NB4 (cell line): ENCODE data around the gene PWWP2A.
A peak's percentile ranks its signal among the peaks of the same experiment; 100 is the strongest.
"Not testable (repeated sequence)": the region's sequence is repeated elsewhere in the genome, so short reads cannot be mapped to it uniquely, and the experiment has no call there.

Source experiments
- DNase-seq: peaks from one replicate; pipeline ENCODE4 v3.0.0; 2010; ENCODE audit warnings: low read depth
- H3K4me3 ChIP-seq: one replicate; pipeline ENCODE4 v1.5.1; 2011; ENCODE audit warnings: mild to moderate bottlenecking, low read depth, low read length, moderate library complexity
- MYC ChIP-seq: IDR thresholded peaks from 2 replicates; pipeline ENCODE4 v1.6.1; 2011; ENCODE audit warnings: low read depth, low read length
- POLR2A ChIP-seq: IDR thresholded peaks from 2 replicates; pipeline ENCODE4 v1.6.1; 2011; ENCODE audit warnings: mild to moderate bottlenecking; ENCODE audit not compliant: insufficient read length; ENCODE audit errors: extremely low read depth
- TF ChIP-seq, protein P1 (sequence below): IDR thresholded peaks from one replicate; pipeline ENCODE4 v1.5.1; 2012; ENCODE audit warnings: low read depth, low read length
- TF ChIP-seq, protein P2 (sequence below): IDR thresholded peaks from 2 replicates; pipeline ENCODE4 v1.6.1; 2011; ENCODE audit warnings: low read depth, low read length

Gene PWWP2A

DNA sequence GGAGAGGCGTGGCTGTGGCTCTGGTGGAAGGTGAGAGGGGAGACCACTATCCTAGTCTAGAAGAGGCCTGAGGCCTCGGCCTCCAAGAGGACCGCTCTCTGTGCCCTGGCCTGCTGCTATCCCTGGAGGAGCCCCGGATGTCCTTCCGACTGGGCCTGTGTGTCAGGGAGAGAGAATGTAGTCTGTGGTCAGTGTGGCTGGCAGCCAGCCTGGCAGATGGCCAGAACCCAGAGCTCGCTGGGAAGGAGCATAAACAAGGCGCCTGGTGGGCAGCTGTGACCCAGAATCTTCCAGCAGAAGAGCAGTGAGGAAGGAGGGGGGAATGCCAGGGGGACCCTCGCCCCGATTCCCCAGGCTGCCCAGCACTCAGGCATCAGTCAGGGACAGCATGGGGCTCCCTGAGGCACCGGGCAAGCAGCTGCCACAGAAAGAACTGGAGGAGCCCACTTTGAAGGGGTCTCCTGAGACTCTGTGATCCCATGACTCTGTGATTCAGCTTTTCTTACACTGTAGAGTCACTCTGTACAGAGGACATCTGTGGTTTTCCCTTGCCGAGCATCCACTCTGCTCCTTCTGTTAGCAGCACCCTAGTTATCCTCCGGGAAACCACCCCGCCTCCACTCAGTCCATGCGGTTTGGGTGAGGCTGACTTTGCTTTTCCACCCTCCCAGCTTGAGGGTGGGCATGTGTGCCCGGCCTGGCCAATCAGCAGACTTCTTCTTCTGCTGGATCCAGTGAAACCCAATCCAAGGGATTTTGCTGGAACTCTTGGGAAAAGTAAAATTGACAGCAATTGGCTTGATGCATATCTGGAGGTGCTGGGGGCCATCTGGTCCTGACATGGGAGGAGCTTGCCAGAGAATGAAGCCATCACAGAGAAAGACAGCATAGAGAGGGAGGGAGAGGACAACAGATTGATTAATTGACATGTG, 46.2 kb upstream of the PWWP2A start:
- no peak for DNase-seq
- no peak overlapping the region for H3K4me3 ChIP-seq
- TF ChIP-seq MYC = no peak
- TF ChIP-seq, protein P1, sequence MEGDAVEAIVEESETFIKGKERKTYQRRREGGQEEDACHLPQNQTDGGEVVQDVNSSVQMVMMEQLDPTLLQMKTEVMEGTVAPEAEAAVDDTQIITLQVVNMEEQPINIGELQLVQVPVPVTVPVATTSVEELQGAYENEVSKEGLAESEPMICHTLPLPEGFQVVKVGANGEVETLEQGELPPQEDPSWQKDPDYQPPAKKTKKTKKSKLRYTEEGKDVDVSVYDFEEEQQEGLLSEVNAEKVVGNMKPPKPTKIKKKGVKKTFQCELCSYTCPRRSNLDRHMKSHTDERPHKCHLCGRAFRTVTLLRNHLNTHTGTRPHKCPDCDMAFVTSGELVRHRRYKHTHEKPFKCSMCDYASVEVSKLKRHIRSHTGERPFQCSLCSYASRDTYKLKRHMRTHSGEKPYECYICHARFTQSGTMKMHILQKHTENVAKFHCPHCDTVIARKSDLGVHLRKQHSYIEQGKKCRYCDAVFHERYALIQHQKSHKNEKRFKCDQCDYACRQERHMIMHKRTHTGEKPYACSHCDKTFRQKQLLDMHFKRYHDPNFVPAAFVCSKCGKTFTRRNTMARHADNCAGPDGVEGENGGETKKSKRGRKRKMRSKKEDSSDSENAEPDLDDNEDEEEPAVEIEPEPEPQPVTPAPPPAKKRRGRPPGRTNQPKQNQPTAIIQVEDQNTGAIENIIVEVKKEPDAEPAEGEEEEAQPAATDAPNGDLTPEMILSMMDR = no peak

DNA sequence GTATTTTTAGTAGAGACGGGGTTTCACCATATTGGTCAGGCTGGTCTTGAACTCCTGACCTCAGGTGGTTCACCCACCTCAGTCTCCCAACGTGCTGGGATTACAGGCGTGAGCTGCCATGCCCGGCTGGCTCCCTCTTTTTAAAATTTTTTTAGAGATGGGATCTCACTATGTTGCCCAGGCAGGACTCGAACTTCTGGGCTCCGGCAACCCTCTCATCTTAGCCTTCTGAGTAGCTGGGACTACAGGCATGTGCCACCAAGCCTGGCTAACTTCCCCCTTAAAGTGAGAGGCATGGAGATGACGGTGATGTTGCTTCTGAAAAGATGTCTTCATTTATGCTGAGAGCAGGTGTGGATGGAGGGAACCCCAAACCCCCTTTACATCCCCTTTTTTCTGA, 43.7 kb upstream of the PWWP2A start:
- TF ChIP-seq, protein P1 = no peak
- TF ChIP-seq, protein P2, sequence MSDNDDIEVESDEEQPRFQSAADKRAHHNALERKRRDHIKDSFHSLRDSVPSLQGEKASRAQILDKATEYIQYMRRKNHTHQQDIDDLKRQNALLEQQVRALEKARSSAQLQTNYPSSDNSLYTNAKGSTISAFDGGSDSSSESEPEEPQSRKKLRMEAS = no peak
- TF ChIP-seq MYC (no peak), POLR2A (no peak)
- H3K4me3 ChIP-seq = no peak overlapping the region
- DNase-seq = no peak

DNA sequence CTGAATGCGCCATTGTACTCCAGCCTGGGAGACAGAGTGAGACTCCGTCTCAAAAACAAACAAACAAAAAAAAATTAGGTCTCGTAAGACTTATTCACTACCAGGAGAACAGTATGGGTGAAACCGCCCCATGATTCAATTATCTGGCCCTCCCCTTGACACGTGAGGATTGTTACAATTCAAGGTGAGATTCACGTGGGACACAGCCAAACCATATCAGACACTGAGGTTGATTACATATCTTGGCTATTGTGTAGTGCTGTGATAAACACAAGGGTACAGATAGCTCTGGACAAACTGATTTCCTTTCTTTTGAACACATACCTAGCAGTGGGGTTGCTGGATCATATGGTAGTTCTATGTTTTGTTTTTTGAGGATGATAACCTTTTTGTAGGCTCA, 42.4 kb upstream of the PWWP2A start:
- TF ChIP-seq, protein P1 = no peak
- TF ChIP-seq MYC (no peak), POLR2A (no peak)
- TF ChIP-seq, protein P2 = no peak
- no peak for DNase-seq
- no peak overlapping the region for H3K4me3 ChIP-seq

DNA sequence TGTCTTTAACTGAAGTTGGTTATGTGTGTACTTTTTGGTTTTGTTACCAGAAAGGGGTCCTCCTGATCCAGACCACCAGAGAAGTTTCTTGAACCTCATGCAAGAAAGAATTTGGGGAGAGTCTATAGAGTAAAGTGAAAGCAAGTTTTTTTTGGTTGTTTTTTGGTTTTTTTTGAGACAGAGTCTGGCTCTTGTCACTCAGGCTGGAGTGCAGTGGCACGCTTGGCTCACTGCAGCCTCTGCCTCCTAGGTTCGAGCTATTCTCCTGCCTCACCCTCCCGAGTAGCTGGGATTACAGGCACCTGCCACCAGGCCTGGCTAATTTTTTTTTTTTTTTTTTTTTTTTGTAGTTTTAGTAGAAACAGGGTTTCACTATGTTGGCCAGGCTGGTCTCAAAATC, 41.6 kb upstream of the PWWP2A start:
- not testable (repeated sequence) for H3K4me3 ChIP-seq, DNase-seq

DNA sequence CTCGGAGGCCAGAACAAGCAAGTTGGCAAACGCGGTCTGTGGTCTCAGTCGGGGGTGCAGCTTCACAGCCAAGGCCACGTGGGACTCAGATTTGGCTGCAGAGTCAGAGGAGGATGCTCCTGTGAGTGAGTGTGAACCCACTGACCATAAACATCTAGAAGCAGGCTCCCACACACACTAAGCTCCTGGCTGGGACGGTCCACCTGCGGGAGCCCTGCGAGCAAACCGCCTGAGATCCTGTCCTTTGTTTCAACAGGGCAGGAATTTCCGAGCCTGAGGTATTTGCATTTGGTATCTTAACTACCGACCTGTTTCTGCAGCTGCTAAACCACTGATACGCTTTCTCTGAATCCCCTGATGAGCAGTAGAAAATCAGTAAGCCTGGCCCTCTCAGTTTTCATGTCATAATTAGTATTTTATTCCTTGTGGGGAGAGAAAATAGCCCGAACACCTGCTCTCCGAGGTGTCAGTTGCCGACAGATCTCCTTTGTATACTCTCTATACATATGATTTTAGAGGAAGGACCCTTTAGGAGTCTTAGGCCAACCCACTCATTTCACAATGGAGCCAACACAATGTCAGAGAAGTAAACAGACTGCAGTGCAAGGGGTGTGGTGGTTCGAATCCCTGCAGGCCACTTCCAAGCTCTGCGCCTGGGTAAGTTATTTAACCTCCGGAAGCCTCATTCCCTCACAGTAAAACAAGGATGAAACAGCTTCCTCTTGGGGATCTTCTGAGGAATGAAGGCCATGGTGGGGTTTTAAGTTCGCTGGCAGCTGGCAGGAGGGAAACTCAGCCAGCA, 40.9 kb upstream of the PWWP2A start:
- H3K4me3 ChIP-seq = no peak overlapping the region
- TF ChIP-seq, protein P2 = no peak
- TF ChIP-seq, protein P1 = no peak
- no peak for TF ChIP-seq MYC
- TF ChIP-seq POLR2A = no peak
- DNase-seq = no peak

DNA sequence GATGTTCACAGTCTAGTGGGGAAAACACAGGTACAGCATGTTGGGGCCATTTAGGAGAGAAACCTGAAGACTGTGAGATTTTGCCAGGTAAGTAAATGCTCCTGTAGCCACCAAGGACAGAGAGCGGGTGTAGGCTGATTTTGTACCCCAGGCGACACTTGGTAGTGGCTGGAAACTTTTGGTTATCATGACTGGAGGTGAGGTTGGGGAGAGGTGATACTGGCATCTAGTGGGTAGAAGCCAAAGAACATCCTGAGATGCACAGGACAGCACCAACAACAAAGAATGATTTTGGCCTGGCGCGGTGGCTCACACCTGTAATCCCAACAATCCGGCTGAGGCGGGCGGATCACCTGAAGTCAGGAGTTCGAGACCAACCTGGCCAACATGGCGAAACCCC, 38.8 kb upstream of the PWWP2A start:
- H3K4me3 ChIP-seq = no peak overlapping the region
- TF ChIP-seq POLR2A (no peak), MYC (no peak)
- DNase-seq = peak; percentile 18
